ENCODE measurements around the gene HOXC5. TPM values are rescaled to one million over a fixed set of nuclear protein-coding genes. Genes with fewer than 3 reads are reported as not detected.

The HOXC5 gene
- total RNA-seq, 1 donor from 2014 or later = not detected

GRCh38 chr12:54044425-54045103 is 11.7 kb downstream of the HOXC5 start:
- no peak for TF ChIP-seq CTCF (IDR thresholded peaks at IDR 0.05)
- no peaks in the 10 kb centered on the region for H3K9me3 Mint-ChIP-seq (ENCODE audit: unreplicated experiment)
- H3K36me3 Mint-ChIP-seq (ENCODE audit: unreplicated experiment) = no peaks in the 10 kb centered on the region
- H3K27me3 Mint-ChIP-seq (ENCODE audit: unreplicated experiment) = peaks cover 93% of the 10 kb centered on the region
- H3K27ac Mint-ChIP-seq (ENCODE audit: unreplicated experiment) = no peak overlapping the region
- H3K4me3 Mint-ChIP-seq (ENCODE audit: unreplicated experiment) = no peak overlapping the region
- DNase-seq (ENCODE audit: extremely low spot score, unreplicated experiment) = no peak
- H3K4me1 Mint-ChIP-seq (ENCODE audit: unreplicated experiment) = no peaks in the 10 kb centered on the region

- no peaks in the 10 kb centered on the region for H3K9me3 Mint-ChIP-seq (ENCODE audit: unreplicated experiment)
Measured at GRCh38 chr12:54045401-54045800, 12.6 kb downstream of the HOXC5 start.

GRCh38 chr12:54045868-54046521 is 13.1 kb downstream of the HOXC5 start:
- Mint-ChIP-seq H3K4me1 (ENCODE audit: unreplicated experiment) (no peaks in the 10 kb centered on the region), H3K27ac (ENCODE audit: unreplicated experiment) (no peak overlapping the region), H3K4me3 (ENCODE audit: unreplicated experiment) (no peak overlapping the region), H3K36me3 (ENCODE audit: unreplicated experiment) (no peaks in the 10 kb centered on the region), H3K9me3 (ENCODE audit: unreplicated experiment) (no peaks in the 10 kb centered on the region), H3K27me3 (ENCODE audit: unreplicated experiment) (peaks cover 95% of the 10 kb centered on the region)
- no peak for DNase-seq (ENCODE audit: extremely low spot score, unreplicated experiment)
- no peak for TF ChIP-seq CTCF (IDR thresholded peaks at IDR 0.05)

More at GRCh38 chr12:54045401-54045800, 12.6 kb downstream of the HOXC5 start:
- no peaks in the 10 kb centered on the region for H3K36me3 Mint-ChIP-seq (ENCODE audit: unreplicated experiment)
- H3K27ac Mint-ChIP-seq (ENCODE audit: unreplicated experiment) = no peak overlapping the region
- peaks cover 93% of the 10 kb centered on the region for H3K27me3 Mint-ChIP-seq (ENCODE audit: unreplicated experiment)
- DNase-seq (ENCODE audit: extremely low spot score, unreplicated experiment) = no peak
- H3K4me1 Mint-ChIP-seq (ENCODE audit: unreplicated experiment) = no peaks in the 10 kb centered on the region
- H3K4me3 Mint-ChIP-seq (ENCODE audit: unreplicated experiment) = no peak overlapping the region
- no peak for TF ChIP-seq CTCF (IDR thresholded peaks at IDR 0.05)

GRCh38 chr12:54046809-54047159 is 13.9 kb downstream of the HOXC5 start:
- no peaks in the 10 kb centered on the region for H3K9me3 Mint-ChIP-seq (ENCODE audit: unreplicated experiment)
- H3K36me3 Mint-ChIP-seq (ENCODE audit: unreplicated experiment) = no peaks in the 10 kb centered on the region
- no peak overlapping the region for H3K4me3 Mint-ChIP-seq (ENCODE audit: unreplicated experiment)
- TF ChIP-seq CTCF (IDR thresholded peaks at IDR 0.05) = no peak
- H3K27me3 Mint-ChIP-seq (ENCODE audit: unreplicated experiment) = peaks cover 97% of the 10 kb centered on the region
- H3K4me1 Mint-ChIP-seq (ENCODE audit: unreplicated experiment) = no peaks in the 10 kb centered on the region
- DNase-seq (ENCODE audit: extremely low spot score, unreplicated experiment) = no peak
- no peak overlapping the region for H3K27ac Mint-ChIP-seq (ENCODE audit: unreplicated experiment)

- Mint-ChIP-seq H3K4me1 (ENCODE audit: unreplicated experiment) (no peaks in the 10 kb centered on the region), H3K27me3 (ENCODE audit: unreplicated experiment) (peaks cover 98% of the 10 kb centered on the region), H3K9me3 (ENCODE audit: unreplicated experiment) (no peaks in the 10 kb centered on the region), H3K4me3 (ENCODE audit: unreplicated experiment) (no peak overlapping the region), H3K27ac (ENCODE audit: unreplicated experiment) (no peak overlapping the region), H3K36me3 (ENCODE audit: unreplicated experiment) (no peaks in the 10 kb centered on the region)
- DNase-seq (ENCODE audit: extremely low spot score, unreplicated experiment) = no peak
- TF ChIP-seq CTCF (IDR thresholded peaks at IDR 0.05) = no peak
Measured at GRCh38 chr12:54047160-54047963, 14.5 kb downstream of the HOXC5 start.
